GM23338 (cell line): Measurements from ENCODE around the gene ZNF148.

Source experiments
- CREB1 ChIP-seq: fragments of 250-450 bp; sonication (Bioruptor Pico); IDR thresholded peaks from 2 replicates; pipeline ENCODE4 v1.5.0; 2020; ENCODE audit warnings: low read depth, mild to moderate bottlenecking, moderate library complexity
- ETS1 ChIP-seq: IDR thresholded peaks from 2 replicates; pipeline ENCODE4 v1.6.1; 2016; ENCODE audit warnings: antibody characterized with exemption
- EZH2 ChIP-seq: fragments of 200-600 bp; sonication (generic); IDR thresholded peaks from one replicate; pipeline ENCODE4 v1.8.0; 2017; ENCODE audit warnings: antibody characterized with exemption, mild to moderate bottlenecking, low read depth; ENCODE audit not compliant: unreplicated experiment
- EZH2phosphoT487 ChIP-seq: fragments of 200-600 bp; sonication (generic); IDR thresholded peaks from one replicate; pipeline ENCODE4 v1.8.1; 2018; ENCODE audit warnings: antibody characterized with exemption; ENCODE audit not compliant: unreplicated experiment
- POLR2AphosphoS5 ChIP-seq: IDR thresholded peaks from 2 replicates; pipeline ENCODE4 v1.6.1; 2016; ENCODE audit warnings: antibody characterized with exemption, low read depth
- REST ChIP-seq: IDR thresholded peaks from one replicate; pipeline ENCODE4 v1.6.1; 2018; ENCODE audit warnings: antibody characterized with exemption; ENCODE audit not compliant: unreplicated experiment
- STAT1 ChIP-seq: IDR thresholded peaks from one replicate; pipeline ENCODE4 v1.6.1; 2016; ENCODE audit warnings: antibody characterized with exemption; ENCODE audit not compliant: unreplicated experiment
- ZNF114 ChIP-seq: fragments of 250-450 bp; sonication (Bioruptor Pico); IDR thresholded peaks from 2 replicates; pipeline ENCODE4 v1.5.0; 2020; ENCODE audit warnings: mild to moderate bottlenecking, moderate library complexity
- ZNF331 ChIP-seq: fragments of 250-450 bp; sonication (Bioruptor Pico); IDR thresholded peaks from 2 replicates; pipeline ENCODE4 v1.5.0; 2020; ENCODE audit warnings: low read depth, mild to moderate bottlenecking, moderate library complexity
- TF ChIP-seq, protein P1 (sequence below), 2 experiments: fragments of 200-600 bp in 1 of 2; sonication (generic) in 1 of 2; conservative IDR thresholded peaks; 2 replicates each; pipeline versions ENCODE4 v1.5.1 to v1.6.1; 2016 to 2017; ENCODE audit warnings: antibody characterized with exemption in 2 of 2, low read depth in 2 of 2, mild to moderate bottlenecking in 2 of 2, moderate library complexity in 1 of 2
- TF ChIP-seq, protein P2 (sequence below): fragments of 250-450 bp; sonication (Bioruptor Pico); IDR thresholded peaks from 2 replicates; pipeline ENCODE4 v1.5.0; 2020; ENCODE audit warnings: mild to moderate bottlenecking, moderate library complexity

GRCh38 chr3:125207949-125208568, 167.1 kb downstream of the ZNF148 start:
- TF ChIP-seq, protein P1, sequence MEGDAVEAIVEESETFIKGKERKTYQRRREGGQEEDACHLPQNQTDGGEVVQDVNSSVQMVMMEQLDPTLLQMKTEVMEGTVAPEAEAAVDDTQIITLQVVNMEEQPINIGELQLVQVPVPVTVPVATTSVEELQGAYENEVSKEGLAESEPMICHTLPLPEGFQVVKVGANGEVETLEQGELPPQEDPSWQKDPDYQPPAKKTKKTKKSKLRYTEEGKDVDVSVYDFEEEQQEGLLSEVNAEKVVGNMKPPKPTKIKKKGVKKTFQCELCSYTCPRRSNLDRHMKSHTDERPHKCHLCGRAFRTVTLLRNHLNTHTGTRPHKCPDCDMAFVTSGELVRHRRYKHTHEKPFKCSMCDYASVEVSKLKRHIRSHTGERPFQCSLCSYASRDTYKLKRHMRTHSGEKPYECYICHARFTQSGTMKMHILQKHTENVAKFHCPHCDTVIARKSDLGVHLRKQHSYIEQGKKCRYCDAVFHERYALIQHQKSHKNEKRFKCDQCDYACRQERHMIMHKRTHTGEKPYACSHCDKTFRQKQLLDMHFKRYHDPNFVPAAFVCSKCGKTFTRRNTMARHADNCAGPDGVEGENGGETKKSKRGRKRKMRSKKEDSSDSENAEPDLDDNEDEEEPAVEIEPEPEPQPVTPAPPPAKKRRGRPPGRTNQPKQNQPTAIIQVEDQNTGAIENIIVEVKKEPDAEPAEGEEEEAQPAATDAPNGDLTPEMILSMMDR (conservative IDR thresholded peaks at IDR 0.05; ENCODE audit: low read depth in 2 of 2) = no peak
- TF ChIP-seq POLR2AphosphoS5 = no peak
- no peak for TF ChIP-seq EZH2
- no peak for TF ChIP-seq CREB1 (CRISPR knock-in tag)
- TF ChIP-seq REST = no peak
- no peak for TF ChIP-seq ETS1
- no peak for TF ChIP-seq STAT1
- no peak for TF ChIP-seq EZH2phosphoT487
- TF ChIP-seq ZNF114 (CRISPR knock-in tag) = no peak
- no peak for TF ChIP-seq ZNF331 (CRISPR knock-in tag)
- TF ChIP-seq, protein P2, sequence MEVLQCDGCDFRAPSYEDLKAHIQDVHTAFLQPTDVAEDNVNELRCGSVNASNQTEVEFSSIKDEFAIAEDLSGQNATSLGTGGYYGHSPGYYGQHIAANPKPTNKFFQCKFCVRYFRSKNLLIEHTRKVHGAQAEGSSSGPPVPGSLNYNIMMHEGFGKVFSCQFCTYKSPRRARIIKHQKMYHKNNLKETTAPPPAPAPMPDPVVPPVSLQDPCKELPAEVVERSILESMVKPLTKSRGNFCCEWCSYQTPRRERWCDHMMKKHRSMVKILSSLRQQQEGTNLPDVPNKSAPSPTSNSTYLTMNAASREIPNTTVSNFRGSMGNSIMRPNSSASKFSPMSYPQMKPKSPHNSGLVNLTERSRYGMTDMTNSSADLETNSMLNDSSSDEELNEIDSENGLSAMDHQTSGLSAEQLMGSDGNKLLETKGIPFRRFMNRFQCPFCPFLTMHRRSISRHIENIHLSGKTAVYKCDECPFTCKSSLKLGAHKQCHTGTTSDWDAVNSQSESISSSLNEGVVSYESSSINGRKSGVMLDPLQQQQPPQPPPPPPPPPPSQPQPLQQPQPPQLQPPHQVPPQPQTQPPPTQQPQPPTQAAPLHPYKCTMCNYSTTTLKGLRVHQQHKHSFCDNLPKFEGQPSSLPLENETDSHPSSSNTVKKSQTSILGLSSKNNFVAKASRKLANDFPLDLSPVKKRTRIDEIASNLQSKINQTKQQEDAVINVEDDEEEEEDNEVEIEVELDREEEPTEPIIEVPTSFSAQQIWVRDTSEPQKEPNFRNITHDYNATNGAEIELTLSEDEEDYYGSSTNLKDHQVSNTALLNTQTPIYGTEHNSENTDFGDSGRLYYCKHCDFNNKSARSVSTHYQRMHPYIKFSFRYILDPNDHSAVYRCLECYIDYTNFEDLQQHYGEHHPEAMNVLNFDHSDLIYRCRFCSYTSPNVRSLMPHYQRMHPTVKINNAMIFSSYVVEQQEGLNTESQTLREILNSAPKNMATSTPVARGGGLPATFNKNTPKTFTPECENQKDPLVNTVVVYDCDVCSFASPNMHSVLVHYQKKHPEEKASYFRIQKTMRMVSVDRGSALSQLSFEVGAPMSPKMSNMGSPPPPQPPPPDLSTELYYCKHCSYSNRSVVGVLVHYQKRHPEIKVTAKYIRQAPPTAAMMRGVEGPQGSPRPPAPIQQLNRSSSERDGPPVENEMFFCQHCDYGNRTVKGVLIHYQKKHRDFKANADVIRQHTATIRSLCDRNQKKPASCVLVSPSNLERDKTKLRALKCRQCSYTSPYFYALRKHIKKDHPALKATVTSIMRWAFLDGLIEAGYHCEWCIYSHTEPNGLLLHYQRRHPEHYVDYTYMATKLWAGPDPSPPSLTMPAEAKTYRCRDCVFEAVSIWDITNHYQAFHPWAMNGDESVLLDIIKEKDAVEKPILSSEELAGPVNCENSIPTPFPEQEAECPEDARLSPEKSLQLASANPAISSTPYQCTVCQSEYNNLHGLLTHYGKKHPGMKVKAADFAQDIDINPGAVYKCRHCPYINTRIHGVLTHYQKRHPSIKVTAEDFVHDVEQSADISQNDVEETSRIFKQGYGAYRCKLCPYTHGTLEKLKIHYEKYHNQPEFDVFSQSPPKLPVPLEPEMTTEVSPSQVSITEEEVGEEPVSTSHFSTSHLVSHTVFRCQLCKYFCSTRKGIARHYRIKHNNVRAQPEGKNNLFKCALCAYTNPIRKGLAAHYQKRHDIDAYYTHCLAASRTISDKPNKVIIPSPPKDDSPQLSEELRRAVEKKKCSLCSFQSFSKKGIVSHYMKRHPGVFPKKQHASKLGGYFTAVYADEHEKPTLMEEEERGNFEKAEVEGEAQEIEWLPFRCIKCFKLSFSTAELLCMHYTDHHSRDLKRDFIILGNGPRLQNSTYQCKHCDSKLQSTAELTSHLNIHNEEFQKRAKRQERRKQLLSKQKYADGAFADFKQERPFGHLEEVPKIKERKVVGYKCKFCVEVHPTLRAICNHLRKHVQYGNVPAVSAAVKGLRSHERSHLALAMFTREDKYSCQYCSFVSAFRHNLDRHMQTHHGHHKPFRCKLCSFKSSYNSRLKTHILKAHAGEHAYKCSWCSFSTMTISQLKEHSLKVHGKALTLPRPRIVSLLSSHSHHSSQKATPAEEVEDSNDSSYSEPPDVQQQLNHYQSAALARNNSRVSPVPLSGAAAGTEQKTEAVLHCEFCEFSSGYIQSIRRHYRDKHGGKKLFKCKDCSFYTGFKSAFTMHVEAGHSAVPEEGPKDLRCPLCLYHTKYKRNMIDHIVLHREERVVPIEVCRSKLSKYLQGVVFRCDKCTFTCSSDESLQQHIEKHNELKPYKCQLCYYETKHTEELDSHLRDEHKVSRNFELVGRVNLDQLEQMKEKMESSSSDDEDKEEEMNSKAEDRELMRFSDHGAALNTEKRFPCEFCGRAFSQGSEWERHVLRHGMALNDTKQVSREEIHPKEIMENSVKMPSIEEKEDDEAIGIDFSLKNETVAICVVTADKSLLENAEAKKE (CRISPR knock-in tag) = no peak
